Measurements from ENCODE around the gene ROCK1.

The ROCK1 gene

GRCh38 chr18:21074336-21075323 is 37.0 kb downstream of the ROCK1 start:
- Histone ChIP-seq H3K9ac (ENCODE audit: low read length) (no peak overlapping the region), H3K4me3 (ENCODE audit: low read length) (no peak overlapping the region), H3K36me3 (ENCODE audit: control insufficient read depth, insufficient read depth, low read length, severe bottlenecking) (no peaks in the 10 kb centered on the region), H3K9me3 (ENCODE audit: control insufficient read depth, low read length) (no peaks in the 10 kb centered on the region), H3K27me3 (replicated peaks; ENCODE audit: control insufficient read depth, insufficient read depth, low read length) (no peaks in the 10 kb centered on the region), H3K4me1 (ENCODE audit: control insufficient read depth, insufficient read depth, low read length) (peaks cover 11% of the 10 kb centered on the region)
- no peak for DNase-seq (ENCODE audit: low read depth)

- DNase-seq (ENCODE audit: low read depth) = no peak
- Histone ChIP-seq H3K9ac (ENCODE audit: low read length) (no peak overlapping the region), H3K4me3 (ENCODE audit: low read length) (no peak overlapping the region), H3K4me1 (ENCODE audit: control insufficient read depth, insufficient read depth, low read length) (peaks cover 11% of the 10 kb centered on the region), H3K36me3 (ENCODE audit: control insufficient read depth, insufficient read depth, low read length, severe bottlenecking) (peaks cover 4% of the 10 kb centered on the region), H3K9me3 (ENCODE audit: control insufficient read depth, low read length) (no peaks in the 10 kb centered on the region), H3K27me3 (replicated peaks; ENCODE audit: control insufficient read depth, insufficient read depth, low read length) (no peaks in the 10 kb centered on the region)
Measured at GRCh38 chr18:21073180-21073579, 38.4 kb downstream of the ROCK1 start.

GRCh38 chr18:21071071-21071470 is 40.5 kb downstream of the ROCK1 start:
- Histone ChIP-seq H3K27me3 (replicated peaks; ENCODE audit: control insufficient read depth, insufficient read depth, low read length) (no peaks in the 10 kb centered on the region), H3K4me3 (ENCODE audit: low read length) (no peak overlapping the region), H3K9me3 (ENCODE audit: control insufficient read depth, low read length) (no peaks in the 10 kb centered on the region), H3K36me3 (ENCODE audit: control insufficient read depth, insufficient read depth, low read length, severe bottlenecking) (peaks cover 10% of the 10 kb centered on the region), H3K4me1 (ENCODE audit: control insufficient read depth, insufficient read depth, low read length) (peaks cover 5% of the 10 kb centered on the region), H3K9ac (ENCODE audit: low read length) (no peak overlapping the region)
- DNase-seq (ENCODE audit: low read depth) = no peak

- H3K4me3 ChIP-seq (ENCODE audit: low read length) = no peak overlapping the region
- no peak for DNase-seq (ENCODE audit: low read depth)
- no peak overlapping the region for H3K9ac ChIP-seq (ENCODE audit: low read length)
- peaks cover 10% of the 10 kb centered on the region for H3K36me3 ChIP-seq (ENCODE audit: control insufficient read depth, insufficient read depth, low read length, severe bottlenecking)
- H3K9me3 ChIP-seq (ENCODE audit: control insufficient read depth, low read length) = no peaks in the 10 kb centered on the region
- H3K4me1 ChIP-seq (ENCODE audit: control insufficient read depth, insufficient read depth, low read length) = peaks cover 7% of the 10 kb centered on the region
- no peaks in the 10 kb centered on the region for H3K27me3 ChIP-seq (replicated peaks; ENCODE audit: control insufficient read depth, insufficient read depth, low read length)
Measured at GRCh38 chr18:21069468-21069867, 42.1 kb downstream of the ROCK1 start.

GRCh38 chr18:21064347-21064746 is 47.3 kb downstream of the ROCK1 start:
- peak; percentile 33 for DNase-seq (ENCODE audit: low read depth)
- Histone ChIP-seq H3K27me3 (replicated peaks; ENCODE audit: control insufficient read depth, insufficient read depth, low read length) (no peaks in the 10 kb centered on the region), H3K4me1 (ENCODE audit: control insufficient read depth, insufficient read depth, low read length) (peaks cover 9% of the 10 kb centered on the region), H3K4me3 (ENCODE audit: low read length) (no peak overlapping the region), H3K36me3 (ENCODE audit: control insufficient read depth, insufficient read depth, low read length, severe bottlenecking) (peaks cover 10% of the 10 kb centered on the region), H3K9ac (ENCODE audit: low read length) (no peak overlapping the region), H3K9me3 (ENCODE audit: control insufficient read depth, low read length) (no peaks in the 10 kb centered on the region)

GRCh38 chr18:21063011-21063410 is 48.6 kb downstream of the ROCK1 start:
- Histone ChIP-seq H3K9ac (ENCODE audit: low read length) (no peak overlapping the region), H3K4me3 (ENCODE audit: low read length) (no peak overlapping the region), H3K27me3 (replicated peaks; ENCODE audit: control insufficient read depth, insufficient read depth, low read length) (no peaks in the 10 kb centered on the region), H3K9me3 (ENCODE audit: control insufficient read depth, low read length) (no peaks in the 10 kb centered on the region), H3K36me3 (ENCODE audit: control insufficient read depth, insufficient read depth, low read length, severe bottlenecking) (peaks cover 5% of the 10 kb centered on the region), H3K4me1 (ENCODE audit: control insufficient read depth, insufficient read depth, low read length) (peaks cover 9% of the 10 kb centered on the region)
- no peak for DNase-seq (ENCODE audit: low read depth)

- no peak for DNase-seq (ENCODE audit: low read depth)
- no peaks in the 10 kb centered on the region for H3K27me3 ChIP-seq (replicated peaks; ENCODE audit: control insufficient read depth, insufficient read depth, low read length)
- no peak overlapping the region for H3K9ac ChIP-seq (ENCODE audit: low read length)
- no peaks in the 10 kb centered on the region for H3K9me3 ChIP-seq (ENCODE audit: control insufficient read depth, low read length)
- peaks cover 44% of the 10 kb centered on the region for H3K4me1 ChIP-seq (ENCODE audit: control insufficient read depth, insufficient read depth, low read length)
- H3K36me3 ChIP-seq (ENCODE audit: control insufficient read depth, insufficient read depth, low read length, severe bottlenecking) = no peaks in the 10 kb centered on the region
- H3K4me3 ChIP-seq (ENCODE audit: low read length) = no peak overlapping the region
Measured at GRCh38 chr18:21057112-21057511, 54.5 kb downstream of the ROCK1 start.

GRCh38 chr18:21056545-21056944 is 55.1 kb downstream of the ROCK1 start:
- Histone ChIP-seq H3K9ac (ENCODE audit: low read length) (no peak overlapping the region), H3K27me3 (replicated peaks; ENCODE audit: control insufficient read depth, insufficient read depth, low read length) (no peaks in the 10 kb centered on the region), H3K4me1 (ENCODE audit: control insufficient read depth, insufficient read depth, low read length) (peaks cover 50% of the 10 kb centered on the region), H3K9me3 (ENCODE audit: control insufficient read depth, low read length) (no peaks in the 10 kb centered on the region), H3K4me3 (ENCODE audit: low read length) (no peak overlapping the region), H3K36me3 (ENCODE audit: control insufficient read depth, insufficient read depth, low read length, severe bottlenecking) (no peaks in the 10 kb centered on the region)
- DNase-seq (ENCODE audit: low read depth) = no peak

- DNase-seq (ENCODE audit: low read depth) = no peak
- H3K4me3 ChIP-seq (ENCODE audit: low read length) = no peak overlapping the region
- no peaks in the 10 kb centered on the region for H3K9me3 ChIP-seq (ENCODE audit: control insufficient read depth, low read length)
- H3K4me1 ChIP-seq (ENCODE audit: control insufficient read depth, insufficient read depth, low read length) = peaks cover 72% of the 10 kb centered on the region
- no peaks in the 10 kb centered on the region for H3K27me3 ChIP-seq (replicated peaks; ENCODE audit: control insufficient read depth, insufficient read depth, low read length)
- H3K36me3 ChIP-seq (ENCODE audit: control insufficient read depth, insufficient read depth, low read length, severe bottlenecking) = no peaks in the 10 kb centered on the region
- H3K9ac ChIP-seq (ENCODE audit: low read length) = no peak overlapping the region
Measured at GRCh38 chr18:21054252-21054821, 57.3 kb downstream of the ROCK1 start.

GRCh38 chr18:21053127-21053526 is 58.5 kb downstream of the ROCK1 start:
- peak; percentile 88 for DNase-seq (ENCODE audit: low read depth)
- peak overlapping the region; percentile 25 for H3K4me3 ChIP-seq (ENCODE audit: low read length)
- H3K9ac ChIP-seq (ENCODE audit: low read length) = peak overlapping the region; percentile 22
- H3K27me3 ChIP-seq (replicated peaks; ENCODE audit: control insufficient read depth, insufficient read depth, low read length) = no peaks in the 10 kb centered on the region
- H3K9me3 ChIP-seq (ENCODE audit: control insufficient read depth, low read length) = no peaks in the 10 kb centered on the region
- H3K4me1 ChIP-seq (ENCODE audit: control insufficient read depth, insufficient read depth, low read length) = peaks cover 77% of the 10 kb centered on the region
- H3K36me3 ChIP-seq (ENCODE audit: control insufficient read depth, insufficient read depth, low read length, severe bottlenecking) = peaks cover under 1% of the 10 kb centered on the region

- H3K9ac ChIP-seq (ENCODE audit: low read length) = no peak overlapping the region
- peaks cover 77% of the 10 kb centered on the region for H3K4me1 ChIP-seq (ENCODE audit: control insufficient read depth, insufficient read depth, low read length)
- no peak for DNase-seq (ENCODE audit: low read depth)
- H3K36me3 ChIP-seq (ENCODE audit: control insufficient read depth, insufficient read depth, low read length, severe bottlenecking) = peaks cover 2% of the 10 kb centered on the region
- peak overlapping the region; percentile 25 for H3K4me3 ChIP-seq (ENCODE audit: low read length)
- H3K9me3 ChIP-seq (ENCODE audit: control insufficient read depth, low read length) = no peaks in the 10 kb centered on the region
- H3K27me3 ChIP-seq (replicated peaks; ENCODE audit: control insufficient read depth, insufficient read depth, low read length) = no peaks in the 10 kb centered on the region
Measured at GRCh38 chr18:21052385-21052784, 59.2 kb downstream of the ROCK1 start.
